Measurements from ENCODE around the gene SETDB1.

The SETDB1 gene

GRCh38 chr1:150972417-150972940 is 46.3 kb downstream of the SETDB1 start:
- TF ChIP-seq EZH2phosphoT487 (IDR thresholded peaks at IDR 0.05; ENCODE audit: borderline replicate concordance), result no peak
- TF ChIP-seq, protein P1, sequence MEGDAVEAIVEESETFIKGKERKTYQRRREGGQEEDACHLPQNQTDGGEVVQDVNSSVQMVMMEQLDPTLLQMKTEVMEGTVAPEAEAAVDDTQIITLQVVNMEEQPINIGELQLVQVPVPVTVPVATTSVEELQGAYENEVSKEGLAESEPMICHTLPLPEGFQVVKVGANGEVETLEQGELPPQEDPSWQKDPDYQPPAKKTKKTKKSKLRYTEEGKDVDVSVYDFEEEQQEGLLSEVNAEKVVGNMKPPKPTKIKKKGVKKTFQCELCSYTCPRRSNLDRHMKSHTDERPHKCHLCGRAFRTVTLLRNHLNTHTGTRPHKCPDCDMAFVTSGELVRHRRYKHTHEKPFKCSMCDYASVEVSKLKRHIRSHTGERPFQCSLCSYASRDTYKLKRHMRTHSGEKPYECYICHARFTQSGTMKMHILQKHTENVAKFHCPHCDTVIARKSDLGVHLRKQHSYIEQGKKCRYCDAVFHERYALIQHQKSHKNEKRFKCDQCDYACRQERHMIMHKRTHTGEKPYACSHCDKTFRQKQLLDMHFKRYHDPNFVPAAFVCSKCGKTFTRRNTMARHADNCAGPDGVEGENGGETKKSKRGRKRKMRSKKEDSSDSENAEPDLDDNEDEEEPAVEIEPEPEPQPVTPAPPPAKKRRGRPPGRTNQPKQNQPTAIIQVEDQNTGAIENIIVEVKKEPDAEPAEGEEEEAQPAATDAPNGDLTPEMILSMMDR (conservative IDR thresholded peaks at IDR 0.05; ENCODE audit: low read length), result no peak
- Histone ChIP-seq H3K4me1 (ENCODE audit: insufficient read depth, low read length, poor library complexity, severe bottlenecking) (peaks cover 51% of the 10 kb centered on the region), H3K27me3 (ENCODE audit: insufficient read depth, low read length, poor library complexity, severe bottlenecking) (no peaks in the 10 kb centered on the region), H3K9ac (ENCODE audit: low read depth, low read length, poor library complexity, severe bottlenecking) (peak overlapping the region; percentile 98), H3K36me3 (ENCODE audit: insufficient read depth, low read length) (peaks cover 15% of the 10 kb centered on the region; the same call in 1 of the 2 replicates), H3F3A (ENCODE audit: low read depth) (peaks cover 5% of the 10 kb centered on the region; the same call in 1 of the 2 replicates), H4K20me1 (ENCODE audit: insufficient read depth, low read length, poor library complexity, severe bottlenecking) (peaks cover 59% of the 10 kb centered on the region), H3K9me2 (replicated peaks; ENCODE audit: low read depth, low read length) (no peaks in the 10 kb centered on the region), H3K4me3 (ENCODE audit: low read length, poor library complexity, severe bottlenecking) (peak overlapping the region; percentile 100), H3K79me2 (ENCODE audit: insufficient read depth, low read length) (peaks cover 70% of the 10 kb centered on the region), H3K9me3 (ENCODE audit: insufficient read depth, low read depth, low read length) (no peaks in the 10 kb centered on the region), H2AFZ (ENCODE audit: low read length) (no peak overlapping the region), H3K4me2 (ENCODE audit: low read depth, low read length, poor library complexity, severe bottlenecking) (peak overlapping the region; percentile 96)

- Histone ChIP-seq H4K20me1 (ENCODE audit: insufficient read depth, low read length, poor library complexity, severe bottlenecking) (peaks cover 51% of the 10 kb centered on the region), H3K4me2 (ENCODE audit: low read depth, low read length, poor library complexity, severe bottlenecking) (peak overlapping the region; percentile 96), H3K9me2 (replicated peaks; ENCODE audit: low read depth, low read length) (no peaks in the 10 kb centered on the region), H2AFZ (ENCODE audit: low read length) (no peak overlapping the region; the same call in 1 of the 2 replicates), H3K9me3 (ENCODE audit: insufficient read depth, low read depth, low read length) (no peaks in the 10 kb centered on the region), H3K79me2 (ENCODE audit: insufficient read depth, low read length) (peaks cover 61% of the 10 kb centered on the region), H3F3A (ENCODE audit: low read depth) (peaks cover 5% of the 10 kb centered on the region; the same call in 1 of the 2 replicates), H3K4me3 (ENCODE audit: low read length, poor library complexity, severe bottlenecking) (peak overlapping the region; percentile 100), H3K4me1 (ENCODE audit: insufficient read depth, low read length, poor library complexity, severe bottlenecking) (peaks cover 58% of the 10 kb centered on the region), H3K27me3 (ENCODE audit: insufficient read depth, low read length, poor library complexity, severe bottlenecking) (no peaks in the 10 kb centered on the region), H3K36me3 (ENCODE audit: insufficient read depth, low read length) (peaks cover 6% of the 10 kb centered on the region; the same call in 1 of the 2 replicates), H3K9ac (ENCODE audit: low read depth, low read length, poor library complexity, severe bottlenecking) (peak overlapping the region; percentile 98)
- TF ChIP-seq, protein P1 (conservative IDR thresholded peaks at IDR 0.05; ENCODE audit: low read length), result no peak
- TF ChIP-seq EZH2phosphoT487 (IDR thresholded peaks at IDR 0.05; ENCODE audit: borderline replicate concordance), result no peak
These were observed 47.2 kb downstream of the SETDB1 start for GRCh38 chr1:150973258-150973835.

DNA sequence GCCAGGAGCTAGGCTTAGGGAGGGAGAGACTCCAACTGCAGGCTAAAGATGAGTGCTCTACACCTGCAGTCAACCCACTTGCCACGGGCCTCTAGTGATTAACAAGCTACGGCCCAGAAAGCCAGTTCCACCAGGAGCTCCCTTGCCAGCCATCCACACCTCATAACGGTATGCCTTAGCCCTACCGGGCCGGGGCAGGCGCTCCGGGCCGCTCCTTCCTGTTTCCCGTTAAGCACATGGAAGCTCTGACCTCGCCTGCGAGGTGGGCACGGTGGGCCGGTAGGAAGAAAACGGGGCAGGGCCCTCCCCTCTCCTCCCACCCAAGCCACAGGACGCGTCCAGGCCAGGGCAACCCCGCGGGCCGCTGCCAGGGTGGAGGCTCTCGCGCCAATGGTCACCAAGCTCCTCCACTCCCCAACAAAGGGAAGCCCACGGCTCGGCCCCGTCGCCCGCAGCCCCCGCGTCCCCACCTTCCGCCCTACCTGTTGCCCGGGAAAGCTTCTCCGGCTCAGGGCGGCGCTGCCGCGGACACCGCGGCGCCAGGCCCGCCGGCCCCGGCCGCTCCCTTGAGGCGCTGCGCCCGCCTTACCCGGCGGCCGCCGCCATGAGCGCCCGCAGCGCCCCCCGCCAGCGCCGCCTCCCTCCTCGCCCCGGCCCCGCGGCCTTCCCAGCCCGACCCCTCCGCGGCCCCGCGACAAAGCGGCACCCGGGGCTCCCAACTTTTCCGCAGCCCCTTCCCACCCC is 47.8 kb downstream of the SETDB1 start:
- TF ChIP-seq, protein P1 (conservative IDR thresholded peaks at IDR 0.05; ENCODE audit: low read length), result no peak
- no peak for TF ChIP-seq EZH2phosphoT487 (IDR thresholded peaks at IDR 0.05; ENCODE audit: borderline replicate concordance)
- Histone ChIP-seq H2AFZ (ENCODE audit: low read length) (peak overlapping the region; percentile 72), H3K9me3 (ENCODE audit: insufficient read depth, low read depth, low read length) (no peaks in the 10 kb centered on the region), H3F3A (ENCODE audit: low read depth) (peaks cover 5% of the 10 kb centered on the region; the same call in 1 of the 2 replicates), H3K9me2 (replicated peaks; ENCODE audit: low read depth, low read length) (no peaks in the 10 kb centered on the region), H4K20me1 (ENCODE audit: insufficient read depth, low read length, poor library complexity, severe bottlenecking) (peaks cover 44% of the 10 kb centered on the region), H3K4me1 (ENCODE audit: insufficient read depth, low read length, poor library complexity, severe bottlenecking) (peaks cover 60% of the 10 kb centered on the region), H3K4me2 (ENCODE audit: low read depth, low read length, poor library complexity, severe bottlenecking) (peak overlapping the region; percentile 96), H3K9ac (ENCODE audit: low read depth, low read length, poor library complexity, severe bottlenecking) (peak overlapping the region; percentile 98), H3K36me3 (ENCODE audit: insufficient read depth, low read length) (no peaks in the 10 kb centered on the region), H3K79me2 (ENCODE audit: insufficient read depth, low read length) (peaks cover 54% of the 10 kb centered on the region), H3K4me3 (ENCODE audit: low read length, poor library complexity, severe bottlenecking) (peak overlapping the region; percentile 100), H3K27me3 (ENCODE audit: insufficient read depth, low read length, poor library complexity, severe bottlenecking) (no peaks in the 10 kb centered on the region)

All from Loucy (cell line).